Measurements from ENCODE around the gene EHMT1. TPM values are rescaled to one million over a fixed set of nuclear protein-coding genes. Genes with fewer than 3 reads are reported as not detected.

EHMT1 gene
- total RNA-seq, 1 experiment from 2014 or later, result 112 TPM

DNA sequence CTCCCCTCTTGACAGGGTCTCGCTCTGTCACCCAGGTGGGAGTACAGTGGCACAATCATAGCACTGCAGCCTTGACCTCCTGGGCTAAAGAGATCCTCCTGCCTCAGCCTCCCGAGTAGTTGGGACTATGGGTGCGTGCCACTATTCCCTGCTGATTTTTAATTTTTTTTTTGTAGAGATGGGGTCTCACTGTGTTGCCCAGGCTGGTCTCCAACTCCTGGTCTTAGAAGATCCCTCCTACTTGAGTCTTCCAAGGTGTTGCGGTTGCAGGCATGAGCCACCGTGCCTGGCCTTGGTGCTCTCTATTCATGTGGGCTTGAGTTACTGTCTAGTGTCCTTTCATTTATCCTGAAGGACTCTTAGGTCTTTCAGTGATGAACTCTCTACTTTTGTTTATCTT is 24.1 kb downstream of the EHMT1 start:
- Histone ChIP-seq H2AK5ac (ENCODE audit: insufficient read length, low read length) (no peak overlapping the region), H3K27ac (ENCODE audit: insufficient read length, low read depth, low read length) (no peak overlapping the region), H3K4me1 (ENCODE audit: insufficient read depth, low read length) (no peaks in the 10 kb centered on the region; the same call in 1 of the 2 replicates), H4K5ac (ENCODE audit: insufficient read length, low read depth, low read length) (no peak overlapping the region), H2BK5ac (ENCODE audit: insufficient read length, low read length) (no peak overlapping the region), H2BK20ac (ENCODE audit: low read depth, low read length, poor library complexity, severe bottlenecking) (no peak overlapping the region), H3K9me3 (ENCODE audit: control insufficient read depth, low read depth, low read length) (no peaks in the 10 kb centered on the region), H4K91ac (ENCODE audit: insufficient read length, low read depth, low read length) (no peak overlapping the region), H2AFZ (ENCODE audit: low read length) (no peak overlapping the region), H3K23ac (ENCODE audit: insufficient read length, low read depth, low read length) (no peak overlapping the region), H3K14ac (ENCODE audit: insufficient read depth, low read length) (no peak overlapping the region), H2BK120ac (ENCODE audit: low read depth, low read length, poor library complexity, severe bottlenecking) (no peak overlapping the region), H3K4me2 (ENCODE audit: insufficient read depth, insufficient read length, low read length) (no peak overlapping the region), H4K8ac (replicated peaks; ENCODE audit: insufficient read length, low read depth, low read length) (no peak overlapping the region), H3K4ac (ENCODE audit: low read depth, low read length) (no peak overlapping the region), H2BK15ac (ENCODE audit: low read depth, low read length) (no peak overlapping the region), H3K9ac (ENCODE audit: extremely low read depth, insufficient read length, low read length) (no peak overlapping the region), H3K79me2 (ENCODE audit: insufficient read depth, low read length) (peaks cover 49% of the 10 kb centered on the region; the same call in 1 of the 2 replicates), H3K18ac (ENCODE audit: insufficient read length, low read depth, low read length) (no peak overlapping the region), H2BK12ac (ENCODE audit: insufficient read length, low read depth, low read length) (no peak overlapping the region), H3T11ph (ENCODE audit: low read length) (no peak overlapping the region), H3K23me2 (ENCODE audit: insufficient read length, low read depth, low read length, poor library complexity, severe bottlenecking) (no peaks in the 10 kb centered on the region), H3K79me1 (ENCODE audit: insufficient read depth, low read depth, low read length, poor library complexity, severe bottlenecking) (peaks cover 22% of the 10 kb centered on the region), H3K27me3 (ENCODE audit: insufficient read depth, low read length) (no peaks in the 10 kb centered on the region), H4K20me1 (ENCODE audit: control insufficient read depth, insufficient read depth, insufficient read length) (no peaks in the 10 kb centered on the region), H3K56ac (ENCODE audit: insufficient read length, low read depth, low read length) (no peak overlapping the region)
- Mint-ChIP-seq H3K36me3 (ENCODE audit: insufficient read depth in 1 of 3, low read depth in 3 of 3) (peaks cover 8 to 31% (median 18%) of the 10 kb centered on the region in 3 experiments; a peak in 6 of 7 replicates), H3K27me3 (ENCODE audit: low read depth) (no peaks in the 10 kb centered on the region), H3K4me1 (peaks cover 11 to 22% of the 10 kb centered on the region in 2 experiments), H3K27ac (0 out of 7 replicates have a peak overlapping the region, but pooled peaks of 1 of the 3 experiments have one; percentile 61), H3K4me3 (no peak overlapping the region), H3K9me3 (no peaks in the 10 kb centered on the region)
- TF ChIP-seq, protein P1, sequence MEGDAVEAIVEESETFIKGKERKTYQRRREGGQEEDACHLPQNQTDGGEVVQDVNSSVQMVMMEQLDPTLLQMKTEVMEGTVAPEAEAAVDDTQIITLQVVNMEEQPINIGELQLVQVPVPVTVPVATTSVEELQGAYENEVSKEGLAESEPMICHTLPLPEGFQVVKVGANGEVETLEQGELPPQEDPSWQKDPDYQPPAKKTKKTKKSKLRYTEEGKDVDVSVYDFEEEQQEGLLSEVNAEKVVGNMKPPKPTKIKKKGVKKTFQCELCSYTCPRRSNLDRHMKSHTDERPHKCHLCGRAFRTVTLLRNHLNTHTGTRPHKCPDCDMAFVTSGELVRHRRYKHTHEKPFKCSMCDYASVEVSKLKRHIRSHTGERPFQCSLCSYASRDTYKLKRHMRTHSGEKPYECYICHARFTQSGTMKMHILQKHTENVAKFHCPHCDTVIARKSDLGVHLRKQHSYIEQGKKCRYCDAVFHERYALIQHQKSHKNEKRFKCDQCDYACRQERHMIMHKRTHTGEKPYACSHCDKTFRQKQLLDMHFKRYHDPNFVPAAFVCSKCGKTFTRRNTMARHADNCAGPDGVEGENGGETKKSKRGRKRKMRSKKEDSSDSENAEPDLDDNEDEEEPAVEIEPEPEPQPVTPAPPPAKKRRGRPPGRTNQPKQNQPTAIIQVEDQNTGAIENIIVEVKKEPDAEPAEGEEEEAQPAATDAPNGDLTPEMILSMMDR (conservative IDR thresholded peaks at IDR 0.05), result no peak
- DNase-seq, result no peak
- no CpG with 5 or more reads among the region's 5 CpGs for WGBS (ENCODE audit: extremely low coverage, insufficient read length, low lambda C conversion rate)

All from H9 (cell line).